Subcutaneous abdominal adipose tissue (tissue), 5 donors: ENCODE data around the gene ZMYND8.

ENCODE experiments used
- H3K27ac ChIP-seq: one replicate; pipeline ENCODE4 v1.7.0; 2013; ENCODE audit warnings: low read depth, mild to moderate bottlenecking, inconsistent platforms, low read length, moderate library complexity
- H3K27me3 ChIP-seq, 5 donors: one replicate each; pipeline ENCODE4 v1.7.0; 2013; ENCODE audit warnings: low read length in 5 of 5, inconsistent platforms in 1 of 5; ENCODE audit not compliant: control insufficient read depth in 5 of 5, insufficient read depth in 4 of 5
- H3K36me3 ChIP-seq, 5 donors: one replicate each; pipeline ENCODE4 v1.7.0; 2013; ENCODE audit warnings: low read length in 5 of 5; ENCODE audit not compliant: control insufficient read depth in 5 of 5, insufficient read depth in 5 of 5
- H3K4me1 ChIP-seq, 5 donors: one replicate each; pipeline ENCODE4 v1.7.0; 2013; ENCODE audit warnings: low read length in 5 of 5, mild to moderate bottlenecking in 3 of 5, moderate library complexity in 1 of 5; ENCODE audit not compliant: control insufficient read depth in 5 of 5, insufficient read depth in 5 of 5
- H3K4me3 ChIP-seq, 5 donors: one replicate each; pipeline ENCODE4 v1.7.0; 2013; ENCODE audit warnings: low read length in 5 of 5, low read depth in 1 of 5
- H3K9ac ChIP-seq, 5 donors: one replicate each; pipeline ENCODE4 v1.7.0; 2013; ENCODE audit warnings: low read length in 5 of 5, mild to moderate bottlenecking in 4 of 5, moderate library complexity in 3 of 5
- H3K9me3 ChIP-seq, 5 donors: one replicate each; pipeline ENCODE4 v1.7.0; 2013; ENCODE audit warnings: low read length in 5 of 5; ENCODE audit not compliant: control insufficient read depth in 5 of 5
- donor health status: healthy.
- donor health status: healthy.
- donor health status: healthy.
- donor health status: healthy.
- donor health status: healthy.

Gene ZMYND8

DNA sequence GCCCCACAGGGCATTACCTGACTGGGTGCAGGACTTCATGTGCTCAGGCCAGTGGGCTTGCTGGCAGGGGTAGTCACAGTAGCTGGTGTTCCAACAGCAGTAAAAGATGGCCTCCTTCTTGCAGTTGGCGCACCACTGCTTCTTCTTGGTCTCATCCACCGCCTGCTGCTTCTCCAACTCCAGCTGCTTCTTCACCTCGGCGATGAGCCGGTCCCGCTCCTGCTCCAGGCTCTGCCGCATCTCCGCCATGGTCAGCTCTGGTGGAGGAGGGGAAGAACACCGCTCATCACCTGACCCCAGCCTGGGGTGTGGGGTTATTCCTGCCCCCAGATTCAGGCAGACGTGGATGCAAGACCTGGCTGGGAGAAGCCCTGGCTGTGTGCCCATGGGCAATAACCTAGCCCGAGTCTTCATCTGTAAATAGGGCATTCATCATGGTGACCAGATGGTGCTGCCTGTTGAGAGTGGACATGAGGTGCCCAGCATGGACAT is 132.2 kb downstream of the ZMYND8 start:
- Histone ChIP-seq H3K9ac (no peak overlapping the region), H3K36me3 (peaks cover 25 to 89% (median 72%) of the 10 kb centered on the region in 5 donors), H3K4me1 (no peaks in the 10 kb centered on the region), H3K4me3 (no peak overlapping the region), H3K27me3 (no peaks in the 10 kb centered on the region), H3K9me3 (no peaks in the 10 kb centered on the region), H3K27ac (no peak overlapping the region)

DNA sequence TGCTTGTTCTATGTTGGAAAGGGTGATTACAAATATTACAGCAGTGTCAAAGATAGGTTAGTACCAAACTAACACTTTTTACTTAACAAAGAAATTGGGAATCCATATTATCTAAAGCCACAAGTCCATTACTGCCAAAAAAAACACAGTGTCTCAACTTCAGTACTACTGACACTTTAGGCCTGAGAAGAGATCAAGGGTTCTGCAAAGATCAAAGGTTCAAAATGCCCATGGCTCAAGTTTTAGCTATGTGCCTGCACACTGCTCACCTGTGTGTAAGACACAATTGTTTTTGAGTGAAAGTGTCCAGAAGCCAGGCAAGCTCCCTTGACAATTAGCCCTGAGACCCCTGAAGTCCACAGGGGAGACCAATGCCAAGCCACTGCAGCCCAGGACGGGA is 132.6 kb downstream of the ZMYND8 start:
- H3K36me3 ChIP-seq = peaks cover 22 to 86% (median 68%) of the 10 kb centered on the region in 5 donors
- no peaks in the 10 kb centered on the region for H3K27me3 ChIP-seq
- H3K4me1 ChIP-seq = no peaks in the 10 kb centered on the region
- H3K9ac ChIP-seq = no peak overlapping the region
- no peaks in the 10 kb centered on the region for H3K9me3 ChIP-seq
- no peak overlapping the region for H3K27ac ChIP-seq
- H3K4me3 ChIP-seq = no peak overlapping the region

DNA sequence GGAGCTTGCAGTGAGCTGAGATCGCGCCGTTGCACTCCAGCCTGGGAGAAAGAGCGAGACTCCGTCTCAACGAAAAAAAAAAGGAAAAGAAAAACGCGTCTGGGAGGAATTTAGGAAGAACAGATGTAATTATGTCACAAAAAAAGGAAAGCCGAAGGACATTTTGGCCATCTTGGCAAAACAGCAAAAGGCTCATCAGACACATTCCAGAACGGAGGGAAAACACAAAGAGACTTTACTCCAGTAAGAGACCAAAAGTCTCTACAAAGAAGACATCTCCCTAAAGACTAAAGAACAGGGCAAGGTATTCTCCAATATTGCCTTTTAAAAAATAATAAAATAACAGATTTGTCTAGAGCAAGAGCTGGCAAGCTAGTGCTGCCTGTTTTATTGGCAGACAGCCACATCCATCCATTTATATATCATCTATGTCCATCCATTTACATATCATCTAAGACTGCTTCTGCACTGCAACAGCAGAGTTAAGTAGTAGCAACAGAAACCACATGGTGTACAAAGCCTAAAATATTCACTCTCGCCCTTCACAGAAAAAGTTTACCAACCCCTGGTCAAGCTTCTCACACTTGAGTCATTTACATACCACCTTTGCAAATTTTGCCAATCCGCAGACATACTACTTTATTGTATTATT is 133.9 kb downstream of the ZMYND8 start:
- H3K9ac ChIP-seq = no peak overlapping the region
- peaks cover 24 to 86% (median 61%) of the 10 kb centered on the region in 5 donors for H3K36me3 ChIP-seq
- no peaks in the 10 kb centered on the region for H3K27me3 ChIP-seq
- H3K27ac ChIP-seq = no peak overlapping the region
- H3K4me3 ChIP-seq = no peak overlapping the region
- H3K4me1 ChIP-seq = no peaks in the 10 kb centered on the region
- H3K9me3 ChIP-seq = no peaks in the 10 kb centered on the region

DNA sequence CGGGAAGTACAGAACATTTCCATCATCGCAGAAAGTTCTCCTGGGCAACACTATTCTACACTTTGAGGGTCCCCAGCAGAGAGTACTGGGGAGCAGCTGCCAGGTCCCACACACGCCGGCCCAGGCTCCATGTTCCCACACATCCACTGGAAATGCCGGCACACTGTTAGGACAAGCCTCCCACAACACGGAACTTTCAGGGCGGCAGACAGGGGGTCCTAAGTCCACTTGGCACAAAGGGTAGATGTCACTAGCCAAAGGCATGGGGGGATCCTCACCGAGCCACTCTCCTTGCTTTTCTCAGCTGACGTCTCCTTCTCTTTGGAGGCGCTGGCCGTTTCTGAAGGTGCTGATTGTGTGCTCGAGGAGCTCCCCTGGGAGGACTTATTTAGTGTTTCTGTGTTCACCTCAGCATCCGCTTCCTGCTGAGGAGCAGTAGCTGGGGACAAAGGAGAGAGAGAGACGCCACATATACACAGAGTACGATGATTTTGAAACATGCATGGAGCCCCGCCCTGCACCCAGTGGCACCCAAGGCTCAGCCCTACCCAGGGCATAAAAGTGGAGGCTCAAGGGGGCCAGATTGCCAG is 135.4 kb downstream of the ZMYND8 start:
- Histone ChIP-seq H3K4me1 (no peaks in the 10 kb centered on the region), H3K9ac (no peak overlapping the region), H3K27me3 (no peaks in the 10 kb centered on the region), H3K27ac (no peak overlapping the region), H3K4me3 (no peak overlapping the region), H3K36me3 (peaks cover 26 to 83% (median 58%) of the 10 kb centered on the region in 5 donors), H3K9me3 (no peaks in the 10 kb centered on the region)

DNA sequence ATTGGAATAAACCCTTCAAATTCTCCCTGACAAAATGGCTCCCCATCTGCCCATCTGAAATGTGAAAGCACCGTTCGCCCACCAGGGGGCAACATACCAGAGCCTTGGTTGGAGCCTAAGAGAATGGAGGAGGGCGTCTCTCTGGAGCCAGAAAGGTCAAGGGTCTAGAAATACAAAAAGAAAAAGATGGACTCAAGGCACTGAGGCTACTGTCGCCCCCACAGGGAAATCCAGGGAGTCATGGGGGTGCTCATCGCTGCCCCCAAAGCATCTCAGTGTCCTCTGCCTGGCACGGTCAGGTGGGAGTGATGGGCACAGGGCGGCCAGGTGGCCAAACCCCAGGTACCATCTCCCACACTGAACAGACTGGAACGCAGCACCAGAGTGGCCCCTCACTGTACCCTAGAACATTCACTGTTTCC is 136.3 kb downstream of the ZMYND8 start:
- Histone ChIP-seq H3K4me3 (no peak overlapping the region), H3K9ac (no peak overlapping the region), H3K27me3 (no peaks in the 10 kb centered on the region), H3K27ac (no peak overlapping the region), H3K9me3 (no peaks in the 10 kb centered on the region), H3K36me3 (peaks cover 26 to 85% (median 60%) of the 10 kb centered on the region in 5 donors), H3K4me1 (no peaks in the 10 kb centered on the region)

DNA sequence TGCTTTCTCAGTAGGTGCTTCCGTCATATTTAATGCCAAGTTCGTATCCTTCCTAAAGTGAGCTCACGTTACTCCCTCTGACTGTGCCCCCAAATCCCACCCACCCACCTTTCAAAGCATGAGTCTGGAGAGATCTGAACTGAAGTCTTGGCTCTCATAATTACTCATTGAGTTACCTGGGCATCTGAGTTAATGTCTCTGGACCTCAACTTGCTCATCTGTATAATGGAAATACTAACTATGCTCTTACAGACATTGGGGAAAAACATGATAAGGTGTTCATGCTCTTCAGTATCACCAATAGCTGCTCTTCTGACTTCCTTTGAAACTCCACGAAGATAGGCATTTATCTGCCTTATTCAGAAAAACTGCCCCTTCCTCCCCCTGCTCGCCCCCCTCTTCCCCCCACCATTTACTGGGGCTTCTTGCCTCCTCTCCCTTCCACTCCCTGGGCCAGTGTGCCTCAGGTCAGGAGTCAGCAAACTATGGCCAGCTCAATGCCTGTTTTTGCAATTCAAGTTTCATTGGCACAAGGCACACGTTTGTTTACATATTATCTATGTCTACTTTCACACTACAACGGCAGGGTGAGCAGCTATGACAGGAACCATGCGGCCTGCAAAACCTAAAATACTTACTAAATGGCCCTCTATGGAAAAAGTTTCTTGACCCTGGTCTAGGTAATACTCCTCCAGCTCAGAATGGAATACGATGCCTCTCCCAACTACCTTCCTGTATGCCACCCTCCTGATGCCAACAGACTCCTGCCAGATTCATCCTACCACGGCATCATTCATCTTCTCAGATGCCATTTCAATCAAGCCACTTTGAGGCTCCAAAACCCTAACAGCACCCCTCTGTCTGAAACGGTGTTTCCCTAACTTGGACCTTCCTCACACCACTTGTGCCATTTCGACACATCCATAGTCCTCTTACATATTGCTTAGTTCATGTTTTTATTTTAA is 138.7 kb downstream of the ZMYND8 start:
- peaks cover 0 to 3% (median 0%) of the 10 kb centered on the region in 5 donors for H3K4me1 ChIP-seq
- H3K9ac ChIP-seq = no peak overlapping the region
- no peak overlapping the region for H3K4me3 ChIP-seq
- H3K9me3 ChIP-seq = no peaks in the 10 kb centered on the region
- H3K27me3 ChIP-seq = no peaks in the 10 kb centered on the region
- H3K36me3 ChIP-seq = peaks cover 27 to 85% (median 57%) of the 10 kb centered on the region in 5 donors
- H3K27ac ChIP-seq = no peak overlapping the region

DNA sequence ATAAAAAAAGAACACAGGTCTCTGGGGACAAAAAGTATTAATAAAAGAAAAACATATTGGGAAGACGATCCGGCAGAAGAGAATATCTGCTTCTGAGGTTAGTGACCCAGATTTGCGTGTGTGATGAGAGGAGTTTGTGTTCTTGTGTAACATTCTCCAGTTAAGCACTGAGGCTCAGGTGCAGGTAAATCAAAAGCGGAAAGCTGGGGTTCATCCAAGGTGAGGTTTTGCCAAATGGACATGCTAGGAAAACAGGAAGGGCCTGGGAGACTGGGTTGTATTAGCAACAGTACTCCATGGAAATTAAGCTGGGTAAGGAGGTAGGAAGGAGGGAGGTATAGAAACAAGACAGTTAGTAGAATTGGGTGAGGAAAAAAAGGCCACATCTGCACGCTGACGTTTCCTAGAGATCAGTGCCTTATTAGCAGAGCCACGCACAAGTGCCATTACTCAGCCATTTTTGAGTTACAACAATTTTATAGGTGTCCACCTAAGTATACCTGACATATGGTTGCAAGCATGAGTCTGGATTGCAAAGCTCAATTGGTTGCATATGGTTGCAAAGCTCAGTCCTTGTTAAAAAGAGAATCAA is 139.6 kb downstream of the ZMYND8 start:
- Histone ChIP-seq H3K27me3 (no peaks in the 10 kb centered on the region), H3K9ac (no peak overlapping the region), H3K4me1 (peaks cover 0 to 3% (median 0%) of the 10 kb centered on the region in 5 donors), H3K9me3 (no peaks in the 10 kb centered on the region), H3K4me3 (no peak overlapping the region), H3K36me3 (peaks cover 27 to 87% (median 62%) of the 10 kb centered on the region in 5 donors), H3K27ac (no peak overlapping the region)

DNA sequence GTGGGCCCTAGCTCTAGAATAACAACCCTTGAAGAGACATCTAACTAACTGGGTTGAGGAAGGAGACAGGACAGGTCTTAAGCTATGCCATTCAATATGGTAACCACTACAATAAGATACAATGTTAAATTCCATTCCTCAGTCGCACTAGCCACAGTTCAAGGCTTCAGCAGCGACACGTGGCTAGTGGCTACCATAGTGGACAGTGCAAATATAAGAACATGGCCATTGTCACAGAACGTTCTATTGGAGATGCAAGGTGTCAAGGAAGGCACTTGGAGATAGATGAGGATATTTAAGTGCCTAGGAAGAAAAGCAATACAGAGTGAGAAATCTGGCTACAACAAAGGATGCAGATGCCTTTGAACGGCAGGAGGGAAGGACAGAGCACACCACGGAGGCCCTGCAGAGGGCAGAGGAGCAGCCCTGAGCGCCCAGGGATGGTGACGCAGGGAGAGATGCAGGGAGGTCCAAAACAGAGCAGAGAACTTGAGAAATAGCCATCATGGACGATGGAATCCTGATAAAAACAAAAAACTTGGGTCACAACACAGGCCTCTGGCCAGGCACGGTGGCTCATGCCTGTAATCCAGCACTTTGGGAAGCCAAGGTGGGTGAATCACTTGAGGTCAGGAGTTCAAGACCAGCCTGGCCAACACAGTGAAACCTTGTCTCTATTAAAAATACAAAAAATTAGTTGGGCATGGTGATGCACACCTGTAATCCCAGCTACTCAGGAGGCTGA is 140.7 kb downstream of the ZMYND8 start:
- Histone ChIP-seq H3K36me3 (peaks cover 27 to 87% (median 65%) of the 10 kb centered on the region in 5 donors), H3K4me1 (peaks cover 0 to 3% (median 0%) of the 10 kb centered on the region in 5 donors)

DNA sequence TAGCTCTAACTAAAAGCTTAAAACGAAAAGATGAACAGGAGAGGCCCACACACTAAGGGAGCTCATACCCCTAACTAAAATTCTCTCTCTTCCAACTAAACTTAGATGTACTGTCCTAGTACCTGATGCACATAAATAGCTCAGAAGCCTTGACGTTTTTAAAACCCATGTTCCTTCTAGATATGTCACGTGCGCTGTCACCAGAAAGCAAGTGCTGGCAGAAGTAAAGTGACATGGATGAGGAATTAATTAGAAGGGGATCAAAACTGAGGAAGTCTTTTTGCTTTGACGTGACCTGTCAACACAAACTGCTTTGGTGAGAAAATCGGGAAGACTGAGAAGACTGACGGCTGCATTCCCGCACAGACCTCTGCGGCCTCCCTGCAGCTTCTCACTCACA is 142.5 kb downstream of the ZMYND8 start:
- H3K27ac ChIP-seq = no peak overlapping the region
- H3K9me3 ChIP-seq = no peaks in the 10 kb centered on the region
- H3K36me3 ChIP-seq = peaks cover 30 to 90% (median 70%) of the 10 kb centered on the region in 5 donors
- H3K27me3 ChIP-seq = no peaks in the 10 kb centered on the region
- no peak overlapping the region for H3K9ac ChIP-seq
- no peak overlapping the region for H3K4me3 ChIP-seq
- peaks cover 0 to 3% (median 0%) of the 10 kb centered on the region in 5 donors for H3K4me1 ChIP-seq

More for the DNA sequence above, 140.7 kb downstream of the ZMYND8 start:
- Histone ChIP-seq H3K27me3 (no peaks in the 10 kb centered on the region), H3K4me3 (no peak overlapping the region), H3K27ac (no peak overlapping the region), H3K9ac (no peak overlapping the region), H3K9me3 (no peaks in the 10 kb centered on the region)
